MCF 10A (cell line): ENCODE data around the gene KLK12. TPM values are rescaled to one million over a fixed set of nuclear protein-coding genes. Genes with fewer than 3 reads are reported as not detected.

Experiments used
- BruUV-seq: library from RNA; stranded (reverse); fragments of 400-500 nt; replicated peaks from 2 replicates; lab custom pipeline; 2021; lab: Mats Ljungman, UMichigan
- CTCF ChIA-PET: fragments of 300-600 bp; sonication (Branson Sonifier 250); formaldehyde crosslinking; extraction: SDS; loops from one replicate; lab custom pipeline; 2021; ENCODE audit warnings: antibody characterized with exemption, inconsistent platforms; lab: Yijun Ruan, JAX
- POLR2A ChIA-PET: fragments of 300-600, 350-650 bp; sonication (Branson Sonifier 250); formaldehyde crosslinking; extraction: SDS; loops from one replicate; lab custom pipeline; 2020; ENCODE audit warnings: antibody characterized with exemption, inconsistent platforms; lab: Yijun Ruan, JAX
- DNase-seq: peaks from one replicate; pipeline ENCODE4 v3.0.0-alpha.2; 2018; ENCODE audit not compliant: unreplicated experiment
- H3K27ac Mint-ChIP-seq: one replicate; pipeline ENCODE4 v1.8.0; 2022; ENCODE audit warnings: mild to moderate bottlenecking, low read depth, mixed read lengths; ENCODE audit not compliant: unreplicated experiment
- H3K27me3 Mint-ChIP-seq: one replicate; pipeline ENCODE4 v1.8.0; 2022; ENCODE audit warnings: mixed read lengths; ENCODE audit not compliant: insufficient read depth, unreplicated experiment
- H3K36me3 Mint-ChIP-seq: one replicate; pipeline ENCODE4 v1.8.0; 2022; ENCODE audit warnings: mild to moderate bottlenecking, moderate library complexity, mixed read lengths; ENCODE audit not compliant: insufficient read depth, unreplicated experiment
- H3K4me1 Mint-ChIP-seq: one replicate; pipeline ENCODE4 v1.8.0; 2022; ENCODE audit warnings: mixed read lengths; ENCODE audit not compliant: insufficient read depth, unreplicated experiment
- H3K4me3 Mint-ChIP-seq: one replicate; pipeline ENCODE4 v1.8.0; 2022; ENCODE audit warnings: mild to moderate bottlenecking, moderate library complexity, mixed read lengths; ENCODE audit not compliant: unreplicated experiment
- H3K9me3 Mint-ChIP-seq: one replicate; pipeline ENCODE4 v1.8.0; 2022; ENCODE audit warnings: mixed read lengths; ENCODE audit not compliant: unreplicated experiment
- CTCF ChIP-seq: fragments of 200-600 bp; IDR thresholded peaks from one replicate; pipeline ENCODE4 v1.8.0; 2022; ENCODE audit warnings: antibody characterized with exemption, mild to moderate bottlenecking; ENCODE audit not compliant: unreplicated experiment
- intact Hi-C: fragments of 100-400 bp; cut with micrococcal nuclease; formaldehyde crosslinking; loops from 2 replicates; pipeline ENCODE4 v1.14.1; 2022
- total RNA-seq: library from RNA; stranded (reverse); gene quantifications from 2 replicates; pipeline ENCODE4 v1.2.3, GENCODE V29; 2022

Gene KLK12
- total RNA-seq, 1 experiment from 2014 or later: not detected

- H3K27ac Mint-ChIP-seq: no peak overlapping the region
These were observed 31.5 kb downstream of the KLK12 start for GRCh38 chr19:51003316-51003715.

GRCh38 chr19:51002542-51003311, 32.1 kb downstream of the KLK12 start:
- intact Hi-C loops: no loop called here
- no peak overlapping the region for H3K4me3 Mint-ChIP-seq
- ChIA-PET POLR2A (no interaction called here), CTCF (interaction anchor here (0.6 to 1.7 kb wide), 4 partner anchors 14 to 61 kb away, joined by 3 to 4 read pairs (median 3); no protein-coding TSS in a partner anchor)
- peaks cover 6% of the 10 kb centered on the region for H3K36me3 Mint-ChIP-seq
- H3K9me3 Mint-ChIP-seq: peaks cover 6% of the 10 kb centered on the region
- no TSS peak for BruUV-seq
- H3K27ac Mint-ChIP-seq: no peak overlapping the region
- DNase-seq: peak; percentile 9
- TF ChIP-seq CTCF: no peak
- H3K27me3 Mint-ChIP-seq: peaks cover 10% of the 10 kb centered on the region
- H3K4me1 Mint-ChIP-seq: no peaks in the 10 kb centered on the region

More at GRCh38 chr19:51003316-51003715, 31.5 kb downstream of the KLK12 start:
- no peak for TF ChIP-seq CTCF
- Mint-ChIP-seq H3K36me3 (peaks cover 6% of the 10 kb centered on the region), H3K4me3 (no peak overlapping the region), H3K27me3 (peaks cover 4% of the 10 kb centered on the region), H3K4me1 (no peaks in the 10 kb centered on the region), H3K9me3 (peaks cover 1% of the 10 kb centered on the region)
- DNase-seq: no peak
- CTCF ChIA-PET: no interaction called here
- BruUV-seq: no TSS peak
- intact Hi-C loops: no loop called here
- POLR2A ChIA-PET: no interaction called here

GRCh38 chr19:51002089-51002532, 32.7 kb downstream of the KLK12 start:
- H3K4me3 Mint-ChIP-seq: no peak overlapping the region
- intact Hi-C loops: no loop called here
- no peak for DNase-seq
- H3K27me3 Mint-ChIP-seq: peaks cover 11% of the 10 kb centered on the region
- no TSS peak for BruUV-seq
- CTCF ChIA-PET: interaction anchor here (0.6 to 1.7 kb wide), 4 partner anchors 14 to 62 kb away, joined by 3 to 4 read pairs (median 3); no protein-coding TSS in a partner anchor
- no peaks in the 10 kb centered on the region for H3K4me1 Mint-ChIP-seq
- H3K36me3 Mint-ChIP-seq: peaks cover 6% of the 10 kb centered on the region
- POLR2A ChIA-PET: no interaction called here
- no peak overlapping the region for H3K27ac Mint-ChIP-seq
- H3K9me3 Mint-ChIP-seq: peaks cover 6% of the 10 kb centered on the region
- TF ChIP-seq CTCF: no peak

- Mint-ChIP-seq H3K9me3 (peaks cover 6% of the 10 kb centered on the region), H3K27me3 (peaks cover 11% of the 10 kb centered on the region), H3K4me3 (no peak within 1 kb of the TSS), H3K36me3 (peaks cover 6% of the 10 kb centered on the region), H3K27ac (no peak within 1 kb of the TSS), H3K4me1 (no peaks in the 10 kb centered on the region)
- DNase-seq: no peak
- TF ChIP-seq CTCF: no peak
- CTCF ChIA-PET: interaction anchor here (1.7 kb wide), 1 partner anchor 15 kb away, joined by 3 read pairs; no protein-coding TSS in a partner anchor
- POLR2A ChIA-PET: interaction anchor here (1.0 kb wide), 1 partner anchor 22 kb away, joined by 4 read pairs; no protein-coding TSS in a partner anchor
- intact Hi-C loops: no loop called here
- BruUV-seq: no TSS peak
These were observed 33.3 kb downstream of the KLK12 start, which contains the start of gene KLK8 for GRCh38 chr19:51001515-51001914. Gene KLK8, minus strand, starts transcription at chr19:51001604. Its CDS starts 437 bp downstream, at chr19:51001167.
